HG02642 (cell line): ENCODE results near the gene CNR2.
A peak's percentile ranks its signal among the peaks of the same experiment; 100 is the strongest.
"Not testable (repeated sequence)": the region's sequence is repeated elsewhere in the genome, so short reads cannot be mapped to it uniquely, and the experiment has no call there.

Experiments used
- ATAC-seq: cut with Tn5 transposase; IDR thresholded peaks from one replicate; pipeline ENCODE4 v1.9.1; 2021; ENCODE audit warnings: mild to moderate bottlenecking; ENCODE audit not compliant: unreplicated experiment, poor library complexity

Gene CNR2

DNA sequence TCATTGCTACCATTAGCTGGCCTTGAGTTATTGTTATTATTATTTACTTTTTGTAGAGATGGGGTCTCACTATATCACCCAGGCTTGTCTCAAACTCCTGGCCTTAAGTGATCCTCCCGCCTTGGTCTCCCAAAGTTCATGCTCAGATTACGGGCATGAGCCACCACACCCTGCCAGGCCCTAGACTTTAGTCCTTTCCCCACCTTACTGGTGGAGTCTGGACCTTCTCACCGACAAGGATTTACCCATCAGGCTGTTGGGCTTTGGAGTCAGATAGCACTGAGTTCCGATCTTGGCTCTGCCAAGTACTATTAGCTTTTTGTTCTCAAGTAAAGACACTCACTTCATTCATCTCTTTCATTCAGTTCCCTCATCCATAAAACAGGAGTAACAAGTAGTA is 17.2 kb downstream of the CNR2 start:
- ATAC-seq: no peak

DNA sequence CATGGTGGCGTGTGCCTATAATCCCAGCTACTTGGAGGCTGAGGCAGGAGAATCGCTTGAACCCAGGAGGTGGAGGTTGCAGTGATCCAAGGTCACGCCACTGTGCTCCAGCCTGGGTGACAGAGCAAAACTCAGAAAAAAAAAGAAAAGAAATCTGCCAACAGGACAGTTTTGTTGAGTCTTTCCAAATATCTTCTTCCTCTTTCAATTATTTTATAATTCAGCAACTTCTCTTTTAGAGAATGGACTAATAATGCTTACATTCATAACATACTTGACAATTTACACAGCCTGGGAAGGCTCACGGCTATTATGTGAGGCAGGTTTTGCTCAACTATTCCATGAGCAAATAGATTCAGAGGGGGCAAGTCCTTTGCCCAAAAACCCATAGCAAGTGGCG is 18.1 kb downstream of the CNR2 start:
- ATAC-seq: no peak

DNA sequence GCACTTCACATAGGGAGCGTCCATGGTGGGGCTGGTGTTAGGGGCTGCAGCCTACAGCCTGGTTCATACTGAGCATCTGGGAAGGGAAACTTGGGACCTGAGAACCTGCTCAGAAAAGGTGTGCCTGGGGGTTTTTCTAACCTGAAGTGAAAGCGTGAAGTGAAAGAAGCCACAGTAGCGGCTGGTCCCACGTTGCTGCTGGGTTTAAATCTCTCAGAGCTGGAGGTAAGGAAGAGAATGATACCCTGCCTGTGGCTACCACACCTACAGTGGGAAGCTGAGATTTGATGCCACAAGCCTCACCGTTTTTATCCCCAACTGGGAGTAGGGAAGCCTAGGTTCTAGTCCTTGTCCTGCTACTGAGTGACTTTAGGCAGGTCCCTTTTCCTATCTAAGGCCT is 24.1 kb downstream of the CNR2 start:
- peak; percentile 61 for ATAC-seq

DNA sequence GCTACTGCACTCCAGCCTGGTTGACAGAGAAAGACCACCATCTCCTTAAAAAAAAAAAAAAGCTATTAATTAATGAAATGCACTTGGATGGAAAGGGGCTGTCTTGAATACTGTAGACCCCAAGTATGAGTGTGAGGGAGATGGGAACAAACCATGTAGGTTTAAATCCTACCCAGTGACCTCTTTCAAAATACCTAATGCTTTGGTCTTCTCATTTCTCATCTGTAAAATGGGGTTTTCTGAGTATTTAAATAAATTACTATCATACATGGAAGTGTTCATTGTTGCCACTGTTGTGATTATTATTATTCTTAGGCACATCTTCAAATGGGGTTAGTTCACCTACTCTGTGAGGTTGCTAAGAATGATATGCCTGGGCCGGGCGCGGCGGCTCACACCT is 27.9 kb downstream of the CNR2 start:
- no peak for ATAC-seq

DNA sequence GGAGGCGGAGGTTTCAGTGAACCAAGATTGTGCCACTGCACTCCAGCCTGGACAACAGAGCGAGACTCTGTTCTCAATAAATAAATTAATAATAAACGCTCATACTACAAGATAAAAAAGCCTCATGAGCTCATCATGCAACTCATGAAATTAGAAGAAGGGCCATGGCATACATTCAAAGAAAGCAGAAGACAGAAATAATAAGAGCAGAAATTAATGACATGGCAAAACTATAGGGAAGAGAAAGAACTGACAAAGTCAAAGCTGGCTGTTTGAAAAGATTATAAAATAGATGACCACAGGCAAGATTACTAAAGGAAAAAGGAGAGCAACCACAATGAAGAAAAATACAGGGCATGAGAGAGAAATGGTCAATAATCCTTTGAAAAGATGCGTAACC is 30.4 kb downstream of the CNR2 start:
- ATAC-seq: no peak

DNA sequence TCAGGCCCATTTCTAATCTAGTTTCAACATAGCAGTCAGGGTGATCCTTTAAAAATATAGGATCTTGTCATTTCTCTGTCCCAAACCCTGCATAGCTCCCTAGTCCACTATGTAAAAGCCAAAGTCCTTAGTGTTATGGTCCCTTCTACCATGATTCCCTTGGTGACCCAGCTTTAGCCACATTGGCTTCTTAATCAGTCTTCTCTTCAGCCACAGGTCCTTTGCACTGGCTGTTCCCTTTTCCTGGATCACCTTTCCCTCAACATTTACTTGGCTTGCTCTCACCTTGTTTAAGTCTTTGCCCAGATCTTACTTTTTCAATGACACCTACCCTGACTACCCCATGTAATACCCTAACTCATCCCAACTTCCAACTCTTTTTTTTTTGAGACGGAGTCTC is 33.4 kb downstream of the CNR2 start:
- no peak for ATAC-seq

DNA sequence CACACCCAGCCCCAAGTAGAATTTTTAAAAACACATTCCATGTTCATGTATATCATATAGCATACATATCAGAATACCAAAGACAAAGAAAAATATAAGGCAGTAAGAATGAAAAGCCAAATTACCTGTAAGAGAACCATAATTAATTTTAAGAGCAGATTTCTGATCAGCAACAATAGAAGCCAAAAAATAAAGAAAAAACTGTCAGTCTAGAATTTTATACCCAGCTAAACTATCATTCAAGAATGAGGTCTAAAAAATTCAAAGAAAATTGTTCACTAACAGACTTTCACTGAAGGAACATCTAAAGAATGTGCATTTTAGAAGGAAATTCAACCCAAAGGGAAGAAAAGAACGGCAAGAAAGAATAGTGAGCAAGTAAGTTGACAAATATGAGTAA is 34.5 kb downstream of the CNR2 start:
- ATAC-seq: no peak

DNA sequence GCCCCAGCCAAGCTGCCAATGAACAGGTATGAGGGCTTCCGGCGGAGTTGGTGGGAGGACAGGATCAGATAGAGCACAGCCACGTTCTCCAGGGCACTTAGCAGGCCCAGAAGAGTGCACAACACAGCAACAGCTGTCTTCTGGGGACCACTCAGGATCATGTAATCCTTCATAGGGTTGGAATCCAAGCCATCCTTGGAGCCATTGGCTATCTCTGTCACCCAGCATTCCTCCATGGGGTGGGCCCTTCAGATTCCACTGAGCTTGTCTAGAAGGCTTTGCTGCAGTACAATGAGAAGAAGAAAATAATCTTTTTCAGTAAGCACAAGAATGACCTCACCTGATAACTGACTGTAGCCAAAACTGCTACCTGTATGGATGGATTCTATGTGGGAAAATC is 37.8 kb downstream of the CNR2 start:
- no peak for ATAC-seq

DNA sequence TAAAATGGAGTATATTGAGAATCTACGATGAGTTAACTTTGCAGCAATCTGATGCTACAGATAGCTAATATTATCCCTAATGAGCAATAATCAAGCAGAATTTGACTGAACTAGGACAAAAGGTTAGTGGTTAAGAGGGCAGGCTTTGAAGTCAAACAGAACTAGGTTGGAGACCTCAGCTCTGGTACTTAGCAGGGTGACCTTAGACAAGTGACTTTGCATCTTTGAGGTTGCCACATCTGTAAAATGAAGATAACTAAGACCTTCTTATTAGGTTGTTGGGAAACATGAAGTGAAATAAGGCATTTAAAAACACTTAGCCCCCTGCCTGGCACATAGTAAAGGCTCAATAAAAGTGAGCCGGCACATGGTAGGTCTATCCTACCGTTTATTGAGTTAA is 40.7 kb downstream of the CNR2 start:
- no peak for ATAC-seq

DNA sequence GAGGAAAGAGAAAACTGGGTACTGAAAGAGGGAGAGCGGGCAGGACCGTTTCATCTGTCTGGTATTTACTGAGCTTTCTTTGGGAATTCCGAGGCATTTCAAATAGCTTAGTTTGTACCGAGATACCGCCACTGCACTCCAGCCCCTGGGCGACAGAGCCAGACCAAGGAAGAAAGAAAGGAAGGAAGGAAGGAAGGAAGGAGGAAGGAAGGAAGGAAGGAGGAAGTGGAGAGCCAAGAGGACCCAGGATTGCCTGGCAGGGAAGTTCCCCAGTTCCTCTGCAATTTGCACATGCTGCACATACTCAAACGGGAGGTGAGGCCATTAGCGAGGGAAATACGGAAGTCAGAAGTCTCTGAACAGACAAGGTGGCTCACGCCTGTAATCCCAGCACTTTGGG is 44.1 kb downstream of the CNR2 start:
- no peak for ATAC-seq

DNA sequence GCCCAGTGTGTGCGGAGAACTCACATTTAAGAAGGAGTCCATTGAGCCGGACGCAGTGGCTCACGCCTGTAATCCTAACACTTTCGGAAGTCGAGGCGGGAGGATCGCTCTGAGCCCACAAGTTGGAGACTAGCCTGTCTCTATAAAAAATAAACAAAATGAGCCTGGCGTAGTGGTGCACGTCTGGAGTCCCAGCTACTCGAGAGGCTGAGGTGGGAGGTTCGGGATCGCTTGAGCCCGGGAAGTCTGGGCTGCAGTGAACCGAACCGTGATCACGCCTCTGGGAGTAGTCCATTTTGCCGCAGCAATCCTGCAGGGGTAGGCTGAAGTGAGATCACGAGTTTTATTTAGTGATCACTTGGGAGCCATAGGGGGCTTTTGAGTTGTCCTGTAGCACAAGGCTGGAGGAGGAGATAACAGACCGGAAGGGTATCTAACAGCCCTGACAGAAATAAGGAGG is 44.6 kb downstream of the CNR2 start:
- no peak for ATAC-seq

DNA sequence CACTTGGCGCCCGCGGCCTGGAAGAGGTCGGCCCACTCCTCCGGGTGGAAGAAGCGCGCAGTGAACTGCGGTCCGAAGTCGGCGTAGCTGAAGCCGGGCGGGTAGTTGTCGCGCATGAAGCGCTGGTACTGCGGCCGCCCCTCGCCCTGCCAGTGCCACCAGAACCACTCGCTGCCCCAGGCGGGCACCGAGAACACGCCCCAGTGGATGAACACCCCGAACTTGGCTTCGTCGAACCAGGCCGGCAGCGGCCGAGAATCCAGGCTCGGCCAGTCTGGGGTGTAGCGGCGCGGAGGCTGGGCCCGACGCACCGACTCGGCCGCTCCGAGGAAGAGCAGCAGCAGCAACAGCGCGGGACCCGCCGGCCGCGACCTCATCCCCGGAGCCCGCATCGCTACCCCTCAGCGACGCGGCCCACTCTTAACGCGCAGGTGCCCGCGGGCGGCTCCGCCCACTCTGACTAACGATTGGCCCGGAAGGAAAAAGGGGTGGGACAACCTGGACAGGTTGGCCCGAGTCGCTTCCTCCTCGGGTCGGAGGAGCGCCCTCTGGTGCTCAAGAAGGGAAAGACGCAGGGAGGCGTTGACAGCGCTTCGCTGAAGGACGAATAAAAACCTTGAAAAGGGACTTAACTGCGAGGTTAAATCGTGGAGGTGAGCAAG is 45.1 kb downstream of the CNR2 start, which contains the start of gene FUCA1:
FUCA1 (minus strand) TSS at position 396 of the 662 bp plus-strand sequence; CDS start at position 392, 4 bp downstream.
- ATAC-seq: peak; percentile 96

DNA sequence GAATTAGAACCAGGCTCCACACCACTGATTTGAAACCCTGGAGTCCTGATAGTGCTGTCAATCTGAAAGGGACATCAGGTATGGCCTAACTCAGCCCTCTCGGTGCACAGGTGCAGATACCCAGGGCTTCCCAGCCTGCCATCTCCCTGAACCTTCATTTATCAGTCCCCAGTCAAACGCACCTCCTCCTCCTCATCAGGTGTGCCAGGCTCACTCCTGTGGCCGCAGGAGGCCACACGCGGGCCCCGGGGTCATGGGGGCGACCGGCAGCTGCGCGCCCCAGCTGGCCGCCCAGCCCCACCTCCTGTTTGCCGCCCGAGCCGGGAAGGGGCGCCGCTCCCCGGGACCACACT is 45.6 kb downstream of the CNR2 start:
- ATAC-seq: no peak

DNA sequence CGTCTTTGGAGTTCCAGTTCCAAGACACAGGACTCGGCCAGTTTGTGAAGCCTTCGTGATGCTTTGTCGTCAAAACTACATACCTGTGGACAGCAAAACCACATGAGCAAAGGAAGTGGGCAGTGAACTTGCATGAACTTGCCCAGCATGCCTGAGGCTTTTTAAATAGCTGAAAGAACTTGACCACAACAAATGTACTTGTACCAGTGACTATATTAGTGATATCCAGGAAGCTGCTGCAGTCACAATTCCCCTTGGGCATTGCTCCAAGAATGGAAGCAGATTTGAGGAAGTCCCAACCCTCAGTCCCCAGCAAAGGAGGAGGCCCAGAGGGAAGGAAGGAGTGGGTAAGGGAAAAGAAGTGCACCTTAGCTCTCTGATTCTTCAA is 47.6 kb downstream of the CNR2 start:
- ATAC-seq: no peak

DNA sequence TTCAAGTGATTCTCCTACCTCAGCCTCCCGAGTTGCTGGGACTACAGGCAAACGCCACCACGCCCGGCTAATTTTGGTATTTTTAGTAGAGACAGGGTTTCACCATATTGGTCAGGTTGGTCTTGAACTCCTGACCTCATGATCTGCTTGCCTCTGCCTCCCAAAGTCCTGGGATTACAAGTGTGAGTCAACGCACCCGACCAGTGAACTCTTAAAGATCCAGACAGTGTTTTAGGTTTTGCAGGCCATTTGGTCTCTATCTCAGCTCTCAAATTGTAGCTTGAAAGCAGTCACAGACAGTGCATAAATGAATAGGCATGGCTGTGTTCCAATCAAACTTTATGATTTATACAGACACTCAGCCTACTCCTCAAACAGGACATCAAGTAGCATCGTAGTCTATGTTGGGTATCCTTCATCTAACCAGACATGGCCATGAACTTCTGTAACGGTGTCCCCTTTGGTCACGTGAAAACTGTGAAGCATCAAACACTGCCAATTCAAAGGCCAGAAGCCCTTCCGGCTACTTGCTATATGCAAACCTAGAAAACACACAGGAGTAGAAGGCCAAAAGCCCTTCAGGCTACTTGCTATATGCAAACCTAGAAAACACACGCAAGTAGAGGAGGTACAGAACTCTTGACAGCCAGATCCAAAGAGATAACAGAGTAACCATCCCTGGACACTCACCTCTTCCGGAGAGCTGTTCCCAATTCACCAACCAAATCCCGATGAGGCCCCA is 48.2 kb downstream of the CNR2 start:
- ATAC-seq: no peak

DNA sequence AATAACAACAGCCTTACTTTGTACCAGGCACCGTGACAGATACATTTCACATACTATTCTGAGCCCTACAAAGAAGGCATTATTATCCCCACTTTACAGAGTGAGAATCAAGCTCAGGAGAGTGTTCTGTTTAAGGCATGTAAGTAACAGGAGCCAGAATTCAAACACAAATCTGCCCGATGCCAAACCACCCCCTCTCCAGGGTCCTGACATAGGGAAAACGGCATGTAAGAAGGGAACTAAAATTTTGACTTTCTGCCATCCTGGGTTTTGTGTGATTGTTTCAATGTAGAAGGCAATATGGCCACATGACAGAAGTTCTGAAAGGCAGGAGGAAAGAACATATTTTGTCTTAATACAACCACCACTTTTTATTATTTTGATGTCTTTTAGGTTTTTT is 50.5 kb downstream of the CNR2 start:
- no peak for ATAC-seq

DNA sequence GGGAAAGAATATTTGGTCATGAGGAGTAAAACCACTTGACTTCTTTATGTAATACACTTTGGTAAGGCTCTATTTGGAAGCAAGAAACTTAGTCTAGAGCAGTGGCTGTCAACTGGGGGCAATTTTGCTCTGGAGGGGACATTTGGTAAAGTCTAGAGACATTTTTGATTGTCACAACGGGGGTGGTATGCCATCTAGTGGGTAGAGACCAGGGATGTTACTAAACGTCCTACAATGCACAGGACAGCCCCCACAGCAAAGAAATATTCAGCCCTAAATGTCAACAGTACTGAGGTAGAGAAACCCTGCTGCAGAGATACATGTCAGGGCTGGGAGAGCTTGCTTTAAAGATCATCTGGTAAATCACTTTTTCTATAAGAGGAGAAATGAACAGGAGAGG is 58.6 kb downstream of the CNR2 start:
- ATAC-seq: no peak

DNA sequence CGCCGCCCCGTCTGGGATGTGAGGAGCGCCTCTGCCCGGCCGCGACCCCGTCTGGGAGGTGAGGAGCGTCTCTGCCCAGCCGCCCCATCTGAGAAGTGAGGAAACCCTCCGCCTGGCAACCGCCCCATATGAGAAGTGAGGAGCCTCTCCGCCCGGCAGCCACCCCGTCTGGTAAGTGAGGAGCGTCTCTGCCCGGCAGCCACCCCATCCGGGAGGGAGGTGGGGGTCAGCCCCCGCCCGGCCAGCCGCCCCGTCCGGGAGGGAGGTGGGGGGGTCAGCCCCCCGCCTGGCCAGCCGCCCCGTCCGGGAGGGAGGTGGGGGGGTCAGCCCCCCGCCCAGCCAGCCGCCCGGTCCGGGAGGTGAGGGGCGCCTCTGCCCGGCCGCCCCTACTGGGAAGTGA is 60.0 kb downstream of the CNR2 start:
- ATAC-seq: not testable (repeated sequence)

DNA sequence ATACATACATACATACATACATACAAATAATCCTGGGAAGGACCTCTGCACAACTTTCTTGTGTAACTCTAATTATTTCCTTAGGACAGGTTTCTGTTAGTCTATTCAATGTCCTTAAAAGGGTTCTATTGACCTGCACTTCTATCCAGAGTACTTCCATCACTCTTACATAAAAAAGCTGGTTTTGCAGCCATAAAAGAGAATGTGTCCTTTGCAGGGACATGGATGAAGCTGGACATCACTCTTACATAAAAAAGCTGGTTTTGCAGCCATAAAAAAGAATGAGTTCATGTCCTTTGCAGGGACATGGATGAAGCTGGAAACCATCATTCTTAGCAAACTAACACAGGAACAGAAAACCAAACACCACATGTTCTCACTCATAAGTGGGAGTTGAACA is 61.8 kb downstream of the CNR2 start:
- ATAC-seq: not testable (repeated sequence)

DNA sequence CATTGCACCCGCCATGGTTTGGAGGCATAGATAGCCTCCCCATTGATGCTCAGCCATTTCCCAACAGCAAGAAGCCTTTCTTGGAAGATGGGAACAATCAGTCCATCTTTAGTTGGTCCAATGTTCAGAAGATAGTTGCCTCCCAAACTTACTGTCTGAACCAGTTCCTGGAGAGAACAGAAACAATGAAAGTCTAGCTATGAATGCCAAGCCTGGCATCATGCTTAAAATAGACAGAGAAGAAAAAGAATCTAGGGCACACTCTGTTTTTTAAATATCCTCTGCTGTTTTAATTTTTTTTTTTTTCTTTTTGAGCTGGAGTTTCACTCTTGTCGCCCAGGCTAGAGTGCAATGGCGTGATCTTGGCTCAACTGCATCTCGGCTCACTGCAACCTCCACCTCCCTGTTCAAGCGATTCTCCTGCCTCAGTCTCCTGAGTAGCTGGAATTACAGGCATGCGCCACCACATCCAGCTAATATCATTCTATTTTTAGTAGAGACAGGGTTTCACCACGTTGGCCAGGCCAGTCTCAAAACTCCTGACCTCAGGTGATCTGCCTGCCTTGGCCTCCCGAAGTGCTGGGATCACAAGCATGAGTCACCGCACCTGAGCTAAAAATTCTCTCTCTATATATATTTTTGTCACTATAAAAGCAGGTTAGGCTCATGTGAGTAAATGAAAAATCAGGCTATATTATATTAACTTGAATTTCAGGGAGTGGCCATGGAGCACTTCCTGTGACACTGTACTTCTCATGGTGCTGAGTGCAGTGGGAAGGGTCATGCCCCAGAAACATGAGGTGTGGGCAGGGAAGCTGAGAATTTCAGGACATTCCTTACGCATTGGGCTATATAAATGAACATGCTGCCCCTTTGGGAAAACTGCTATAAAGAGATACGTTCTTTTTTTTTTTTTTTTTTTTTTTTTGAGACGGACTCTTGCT is 64.2 kb downstream of the CNR2 start:
- ATAC-seq: no peak

DNA sequence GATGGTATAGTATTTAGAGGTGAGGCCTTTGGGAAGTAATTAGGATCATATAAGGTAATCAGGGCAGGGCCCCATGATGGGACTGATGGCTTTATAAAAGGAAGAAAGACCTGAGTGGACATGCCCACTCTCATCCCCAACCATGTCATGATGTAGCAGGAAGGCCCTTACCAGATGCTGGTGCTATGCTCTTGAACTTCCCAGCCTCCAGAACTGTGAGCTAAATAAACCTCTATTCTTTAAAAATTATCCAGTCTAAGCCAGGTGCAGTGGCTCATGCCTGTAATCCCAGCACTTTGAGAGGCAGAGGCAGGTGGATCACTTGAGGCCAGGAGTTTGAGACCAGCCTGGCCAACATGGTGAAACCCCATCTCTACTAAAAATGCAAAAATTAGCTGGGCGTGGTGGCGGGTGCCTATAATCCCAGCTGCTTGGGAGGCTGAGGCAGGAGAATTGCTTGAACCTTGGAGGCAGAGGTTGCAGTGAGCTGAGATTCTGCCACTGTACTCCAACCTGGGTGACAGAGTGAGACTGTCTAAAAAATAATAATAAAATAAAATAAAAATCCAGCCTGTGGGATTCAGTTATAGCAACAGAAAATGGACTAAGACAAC is 65.6 kb downstream of the CNR2 start:
- not testable (repeated sequence) for ATAC-seq
